ENCODE data around the gene METTL5. TPM values are rescaled to one million over a fixed set of nuclear protein-coding genes. Genes with fewer than 3 reads are reported as not detected.
"Not testable (repeated sequence)": the region's sequence is repeated elsewhere in the genome, so short reads cannot be mapped to it uniquely, and the experiment has no call there.

Gene METTL5
- total RNA-seq, 2 donors from 2014 or later = 39.8 to 40.9 TPM

DNA sequence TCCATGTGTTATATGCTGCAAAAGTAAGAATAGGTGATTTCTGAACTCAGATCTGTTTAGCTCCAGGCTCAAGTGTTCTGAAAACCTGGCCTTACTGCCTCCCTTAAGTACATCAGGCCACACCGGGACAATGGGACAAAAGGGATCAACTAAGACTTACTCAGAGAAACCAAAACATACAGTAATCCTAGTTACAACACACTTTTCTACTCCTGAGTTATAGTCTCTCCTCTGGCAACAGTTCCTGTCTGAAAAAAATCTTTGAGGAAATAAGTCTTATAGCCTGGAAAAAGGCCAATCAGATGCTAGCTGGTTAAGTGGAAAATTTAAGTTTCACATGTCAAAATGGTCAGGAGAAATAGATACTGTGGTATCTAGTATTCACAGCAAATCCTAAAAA is 5.6 kb downstream of the METTL5 start:
- TF ChIP-seq, protein P1, sequence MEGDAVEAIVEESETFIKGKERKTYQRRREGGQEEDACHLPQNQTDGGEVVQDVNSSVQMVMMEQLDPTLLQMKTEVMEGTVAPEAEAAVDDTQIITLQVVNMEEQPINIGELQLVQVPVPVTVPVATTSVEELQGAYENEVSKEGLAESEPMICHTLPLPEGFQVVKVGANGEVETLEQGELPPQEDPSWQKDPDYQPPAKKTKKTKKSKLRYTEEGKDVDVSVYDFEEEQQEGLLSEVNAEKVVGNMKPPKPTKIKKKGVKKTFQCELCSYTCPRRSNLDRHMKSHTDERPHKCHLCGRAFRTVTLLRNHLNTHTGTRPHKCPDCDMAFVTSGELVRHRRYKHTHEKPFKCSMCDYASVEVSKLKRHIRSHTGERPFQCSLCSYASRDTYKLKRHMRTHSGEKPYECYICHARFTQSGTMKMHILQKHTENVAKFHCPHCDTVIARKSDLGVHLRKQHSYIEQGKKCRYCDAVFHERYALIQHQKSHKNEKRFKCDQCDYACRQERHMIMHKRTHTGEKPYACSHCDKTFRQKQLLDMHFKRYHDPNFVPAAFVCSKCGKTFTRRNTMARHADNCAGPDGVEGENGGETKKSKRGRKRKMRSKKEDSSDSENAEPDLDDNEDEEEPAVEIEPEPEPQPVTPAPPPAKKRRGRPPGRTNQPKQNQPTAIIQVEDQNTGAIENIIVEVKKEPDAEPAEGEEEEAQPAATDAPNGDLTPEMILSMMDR (IDR thresholded peaks at IDR 0.05) = no peak
- H3K36me3 ChIP-seq = no peaks in the 10 kb centered on the region
- H3K27me3 ChIP-seq = no peaks in the 10 kb centered on the region
- intact Hi-C loops (cut with DNase I) = no loop called here
- H3K4me3 ChIP-seq = no peak overlapping the region
- no peak overlapping the region for H3K27ac ChIP-seq
- H3K4me1 ChIP-seq = peaks cover 5% of the 10 kb centered on the region
- H3K9me3 ChIP-seq = no peaks in the 10 kb centered on the region
- H3K9ac ChIP-seq (ENCODE audit: low read depth in 2 of 2, low read length in 2 of 2) = no peak overlapping the region
- DNase-seq = no peak

DNA sequence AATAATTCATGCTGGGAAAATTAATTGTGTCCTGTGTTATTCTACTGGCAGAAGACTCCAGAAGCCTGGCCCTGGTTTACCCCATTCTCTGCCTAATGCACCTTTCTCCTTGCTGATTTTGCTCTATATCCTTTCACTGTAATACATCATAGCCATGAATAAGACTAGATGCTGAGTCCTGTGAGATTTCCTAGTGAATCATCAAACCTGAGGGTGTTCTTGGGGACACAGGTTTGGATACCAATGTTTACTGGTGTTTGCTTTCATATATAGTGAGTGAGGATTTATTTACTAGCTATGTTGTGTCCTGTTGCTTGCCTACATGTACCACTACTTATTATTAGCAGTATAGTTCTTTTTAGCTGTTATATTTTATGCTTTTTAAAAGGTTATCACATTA is 6.5 kb downstream of the METTL5 start:
- H3K4me3 ChIP-seq = no peak overlapping the region
- no peaks in the 10 kb centered on the region for H3K27me3 ChIP-seq
- no peaks in the 10 kb centered on the region for H3K36me3 ChIP-seq
- no peak overlapping the region for H3K27ac ChIP-seq
- intact Hi-C loops (cut with DNase I) = no loop called here
- peaks cover 1% of the 10 kb centered on the region for H3K4me1 ChIP-seq
- no peak for DNase-seq
- H3K9me3 ChIP-seq = no peaks in the 10 kb centered on the region
- H3K9ac ChIP-seq (ENCODE audit: low read depth in 2 of 2, low read length in 2 of 2) = no peak overlapping the region
- TF ChIP-seq, protein P1 (IDR thresholded peaks at IDR 0.05) = no peak

DNA sequence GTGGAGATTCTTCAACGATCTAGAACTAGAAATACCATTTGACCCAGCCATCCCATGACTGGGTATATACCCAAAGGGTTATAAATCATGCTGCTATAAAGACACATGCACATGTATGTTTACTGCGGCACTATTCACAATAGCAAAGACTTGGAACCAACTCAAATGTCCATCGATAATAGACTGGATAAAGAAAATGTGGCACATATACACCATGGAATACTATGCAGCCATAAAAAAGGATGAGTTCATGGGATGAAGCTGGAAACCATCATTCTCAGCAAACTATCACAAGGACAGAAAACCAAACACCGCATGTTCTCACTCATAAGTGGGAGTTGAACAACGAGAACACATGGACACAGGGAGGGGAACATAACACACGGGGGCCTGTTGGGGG is 7.3 kb downstream of the METTL5 start:
- intact Hi-C loops (cut with DNase I); H3K36me3 ChIP-seq; H3K9ac ChIP-seq (ENCODE audit: low read depth in 2 of 2, low read length in 2 of 2); H3K27ac ChIP-seq; DNase-seq; H3K27me3 ChIP-seq; H3K4me3 ChIP-seq; H3K9me3 ChIP-seq; H3K4me1 ChIP-seq: not testable (repeated sequence)

DNA sequence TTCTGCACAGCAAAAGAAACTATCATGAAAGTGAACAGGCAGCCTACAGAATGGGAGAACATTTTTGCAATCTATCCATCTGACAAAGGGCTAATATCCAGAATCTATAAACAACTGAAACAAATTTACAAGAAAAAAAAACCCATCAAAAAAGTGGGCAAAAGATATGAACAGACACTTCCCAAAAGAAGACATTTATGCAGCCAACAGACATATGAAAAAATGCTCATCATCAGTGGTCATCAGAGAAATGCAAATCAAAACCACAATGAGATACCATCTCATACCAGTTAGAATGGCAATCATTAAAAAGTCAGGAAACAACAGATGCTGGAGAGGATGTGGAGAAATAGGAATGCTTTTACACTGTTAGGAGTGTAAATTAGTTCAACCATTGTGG is 7.7 kb downstream of the METTL5 start:
- H3K36me3 ChIP-seq; H3K4me1 ChIP-seq; intact Hi-C loops (cut with DNase I); H3K9ac ChIP-seq (ENCODE audit: low read depth in 2 of 2, low read length in 2 of 2); H3K27ac ChIP-seq; H3K27me3 ChIP-seq; H3K9me3 ChIP-seq; DNase-seq; H3K4me3 ChIP-seq: not testable (repeated sequence)

DNA sequence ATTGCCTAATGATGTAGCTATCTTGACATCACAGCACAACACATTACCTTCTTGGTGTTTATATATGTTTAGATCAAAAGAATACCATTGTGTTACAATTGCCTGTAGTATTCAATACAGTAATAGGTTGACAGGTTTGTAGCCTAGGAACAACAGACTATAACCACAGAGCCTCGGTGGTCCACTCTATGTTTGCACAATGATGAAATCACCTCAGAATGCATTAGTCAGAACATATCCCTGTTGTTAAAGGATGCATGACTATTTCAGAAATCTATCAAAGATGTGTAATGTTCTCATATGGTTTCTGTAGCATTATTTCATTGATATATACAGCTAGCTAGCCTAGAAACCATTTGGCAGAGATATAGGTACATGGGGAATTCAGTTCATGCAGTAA is 8.9 kb downstream of the METTL5 start:
- TF ChIP-seq, protein P1 (IDR thresholded peaks at IDR 0.05) = no peak
- Histone ChIP-seq H3K9me3 (no peaks in the 10 kb centered on the region), H3K36me3 (no peaks in the 10 kb centered on the region), H3K4me1 (no peaks in the 10 kb centered on the region), H3K27ac (no peak overlapping the region), H3K4me3 (no peak overlapping the region), H3K27me3 (no peaks in the 10 kb centered on the region), H3K9ac (ENCODE audit: low read depth in 2 of 2, low read length in 2 of 2) (no peak overlapping the region)
- intact Hi-C loops (cut with DNase I) = no loop called here
- no peak for DNase-seq

DNA sequence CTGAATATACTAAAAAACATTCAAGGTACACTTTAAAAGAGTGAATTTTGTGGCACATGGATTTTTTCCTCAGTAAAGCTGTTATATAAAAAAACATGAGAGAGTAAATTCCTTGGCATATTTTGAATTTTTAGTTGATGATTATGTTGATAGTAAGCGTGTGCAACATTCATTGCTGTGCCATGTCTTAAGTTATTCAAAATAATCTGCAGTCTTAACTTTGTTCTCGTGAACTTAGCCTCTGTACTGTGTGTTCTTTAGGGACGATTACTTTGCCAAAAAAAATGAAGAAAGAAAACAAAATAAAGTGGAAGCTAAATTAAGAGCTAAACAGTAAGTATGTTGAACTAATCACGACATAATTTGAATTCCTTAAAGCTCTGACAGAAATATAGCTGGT is 16.5 kb downstream of the METTL5 start:
- H3K36me3 ChIP-seq = peaks cover 6% of the 10 kb centered on the region
- no peak overlapping the region for H3K4me3 ChIP-seq
- H3K9ac ChIP-seq (ENCODE audit: low read depth in 2 of 2, low read length in 2 of 2) = no peak overlapping the region
- DNase-seq = no peak
- TF ChIP-seq, protein P1 (IDR thresholded peaks at IDR 0.05) = no peak
- intact Hi-C loops (cut with DNase I) = no loop called here
- no peaks in the 10 kb centered on the region for H3K27me3 ChIP-seq
- no peaks in the 10 kb centered on the region for H3K4me1 ChIP-seq
- no peak overlapping the region for H3K27ac ChIP-seq
- no peaks in the 10 kb centered on the region for H3K9me3 ChIP-seq

DNA sequence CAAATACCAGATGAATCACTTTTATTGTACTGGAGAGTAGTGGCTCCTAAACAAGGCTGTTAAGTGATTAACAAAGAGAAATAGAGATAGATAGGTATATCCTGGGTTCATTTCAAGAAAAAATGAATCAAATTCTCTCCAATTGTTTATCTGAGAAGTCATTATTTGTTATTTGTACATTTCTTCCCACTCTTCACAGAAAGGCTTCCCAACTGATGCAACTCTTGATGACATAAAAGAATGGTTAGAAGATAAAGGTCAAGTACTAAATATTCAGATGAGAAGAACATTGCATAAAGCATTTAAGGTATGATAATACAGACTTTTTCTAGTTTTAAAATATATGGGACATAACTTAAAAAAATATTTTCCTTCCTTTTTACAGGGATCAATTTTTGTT is 18.1 kb downstream of the METTL5 start:
- no peaks in the 10 kb centered on the region for H3K9me3 ChIP-seq
- H3K9ac ChIP-seq (ENCODE audit: low read depth in 2 of 2, low read length in 2 of 2) = no peak overlapping the region
- intact Hi-C loops (cut with DNase I) = no loop called here
- TF ChIP-seq, protein P1 (IDR thresholded peaks at IDR 0.05) = no peak
- H3K4me3 ChIP-seq = no peak overlapping the region
- no peaks in the 10 kb centered on the region for H3K27me3 ChIP-seq
- H3K36me3 ChIP-seq = peaks cover 6% of the 10 kb centered on the region
- H3K4me1 ChIP-seq = no peaks in the 10 kb centered on the region
- DNase-seq = no peak
- no peak overlapping the region for H3K27ac ChIP-seq
